ENCODE measurements around the gene TRAPPC12.
"Not testable (repeated sequence)": the region's sequence is repeated elsewhere in the genome, so short reads cannot be mapped to it uniquely, and the experiment has no call there.

Gene TRAPPC12

DNA sequence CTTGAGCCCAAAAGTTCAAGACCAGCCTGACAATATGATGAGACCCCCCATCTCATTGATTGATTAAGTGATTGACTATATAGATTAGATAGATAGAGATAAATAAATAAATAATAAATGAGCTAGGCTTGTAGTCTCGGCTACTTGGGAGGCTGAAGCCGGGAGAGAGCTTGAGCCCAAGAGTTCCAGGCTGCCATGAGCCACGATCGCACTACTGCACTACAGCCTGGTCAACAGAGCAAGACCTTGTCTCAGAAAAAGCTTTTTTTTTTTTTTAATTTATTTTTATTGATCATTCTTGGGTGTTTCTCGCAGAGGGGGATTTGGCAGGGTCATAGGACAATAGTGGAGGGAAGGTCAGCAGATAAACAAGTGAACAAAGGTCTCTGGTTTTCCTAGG, 14.3 kb upstream of the TRAPPC12 start:
- no peaks in the 10 kb centered on the region for H4K20me1 ChIP-seq (ENCODE audit: low read depth, low read length)
- no peak overlapping the region for H2AFZ ChIP-seq (ENCODE audit: low read depth, low read length, severe bottlenecking)
- H3K4me2 ChIP-seq (ENCODE audit: low read depth, low read length, poor library complexity, severe bottlenecking): no peak overlapping the region
- no peak overlapping the region for H3K9ac ChIP-seq (ENCODE audit: low read length)
- H3K9me2 ChIP-seq (replicated peaks; ENCODE audit: insufficient read depth, low read length): no peaks in the 10 kb centered on the region
- no peak overlapping the region for H3K27ac ChIP-seq (ENCODE audit: low read depth, low read length)
- no peak for TF ChIP-seq EZH2phosphoT487 (conservative IDR thresholded peaks at IDR 0.05; ENCODE audit: low read length)
- TF ChIP-seq, protein P1, sequence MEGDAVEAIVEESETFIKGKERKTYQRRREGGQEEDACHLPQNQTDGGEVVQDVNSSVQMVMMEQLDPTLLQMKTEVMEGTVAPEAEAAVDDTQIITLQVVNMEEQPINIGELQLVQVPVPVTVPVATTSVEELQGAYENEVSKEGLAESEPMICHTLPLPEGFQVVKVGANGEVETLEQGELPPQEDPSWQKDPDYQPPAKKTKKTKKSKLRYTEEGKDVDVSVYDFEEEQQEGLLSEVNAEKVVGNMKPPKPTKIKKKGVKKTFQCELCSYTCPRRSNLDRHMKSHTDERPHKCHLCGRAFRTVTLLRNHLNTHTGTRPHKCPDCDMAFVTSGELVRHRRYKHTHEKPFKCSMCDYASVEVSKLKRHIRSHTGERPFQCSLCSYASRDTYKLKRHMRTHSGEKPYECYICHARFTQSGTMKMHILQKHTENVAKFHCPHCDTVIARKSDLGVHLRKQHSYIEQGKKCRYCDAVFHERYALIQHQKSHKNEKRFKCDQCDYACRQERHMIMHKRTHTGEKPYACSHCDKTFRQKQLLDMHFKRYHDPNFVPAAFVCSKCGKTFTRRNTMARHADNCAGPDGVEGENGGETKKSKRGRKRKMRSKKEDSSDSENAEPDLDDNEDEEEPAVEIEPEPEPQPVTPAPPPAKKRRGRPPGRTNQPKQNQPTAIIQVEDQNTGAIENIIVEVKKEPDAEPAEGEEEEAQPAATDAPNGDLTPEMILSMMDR (IDR thresholded peaks at IDR 0.05; ENCODE audit: insufficient read depth, low read length, poor library complexity, severe bottlenecking): no peak
- peaks cover 81% of the 10 kb centered on the region for H3K79me2 ChIP-seq (ENCODE audit: insufficient read depth, low read length)
- H3K27me3 ChIP-seq (ENCODE audit: low read length): no peaks in the 10 kb centered on the region
- H3K36me3 ChIP-seq (ENCODE audit: low read length): no peaks in the 10 kb centered on the region
- H3K4me3 ChIP-seq (ENCODE audit: insufficient read depth, low read length, poor library complexity, severe bottlenecking): no peak overlapping the region
- no peaks in the 10 kb centered on the region for H3K9me3 ChIP-seq (ENCODE audit: insufficient read depth, low read length)
- no peaks in the 10 kb centered on the region for H3F3A ChIP-seq (ENCODE audit: insufficient read depth)

DNA sequence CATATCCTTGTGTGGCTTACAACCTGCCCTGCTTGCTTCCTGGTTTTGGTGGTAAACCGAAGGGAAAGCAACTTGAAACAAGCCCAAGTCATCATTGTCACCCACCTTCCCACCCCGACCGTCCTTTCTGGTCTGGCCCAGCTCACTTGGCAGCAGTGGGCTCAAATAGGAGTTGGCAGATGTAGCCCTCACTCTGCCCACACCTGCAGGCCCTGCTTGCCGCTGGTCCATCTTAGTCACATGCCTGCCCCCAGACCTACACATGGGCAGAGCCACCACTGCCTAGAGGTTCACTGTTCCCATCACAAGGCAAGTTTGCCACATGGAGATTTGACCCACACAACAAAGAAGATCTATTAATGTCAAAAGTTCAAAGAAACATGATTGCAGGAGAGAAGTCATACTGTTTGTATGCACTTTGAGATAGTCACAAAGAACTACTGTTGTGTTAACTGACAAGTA, 11.2 kb upstream of the TRAPPC12 start:
- no peak for TF ChIP-seq EZH2phosphoT487 (conservative IDR thresholded peaks at IDR 0.05; ENCODE audit: low read length)
- TF ChIP-seq, protein P1 (IDR thresholded peaks at IDR 0.05; ENCODE audit: insufficient read depth, low read length, poor library complexity, severe bottlenecking): no peak
- H3F3A ChIP-seq (ENCODE audit: insufficient read depth): no peaks in the 10 kb centered on the region
- H2AFZ ChIP-seq (ENCODE audit: low read depth, low read length, severe bottlenecking): no peak overlapping the region
- no peak overlapping the region for H3K27ac ChIP-seq (ENCODE audit: low read depth, low read length)
- H3K4me3 ChIP-seq (ENCODE audit: insufficient read depth, low read length, poor library complexity, severe bottlenecking): no peak overlapping the region
- H3K36me3 ChIP-seq (ENCODE audit: low read length): no peaks in the 10 kb centered on the region
- no peaks in the 10 kb centered on the region for H3K9me3 ChIP-seq (ENCODE audit: insufficient read depth, low read length)
- H3K27me3 ChIP-seq (ENCODE audit: low read length): no peaks in the 10 kb centered on the region
- H4K20me1 ChIP-seq (ENCODE audit: low read depth, low read length): no peaks in the 10 kb centered on the region
- no peaks in the 10 kb centered on the region for H3K9me2 ChIP-seq (replicated peaks; ENCODE audit: insufficient read depth, low read length)
- H3K79me2 ChIP-seq (ENCODE audit: insufficient read depth, low read length): peaks cover 57% of the 10 kb centered on the region
- H3K9ac ChIP-seq (ENCODE audit: low read length): no peak overlapping the region
- no peak overlapping the region for H3K4me2 ChIP-seq (ENCODE audit: low read depth, low read length, poor library complexity, severe bottlenecking)

DNA sequence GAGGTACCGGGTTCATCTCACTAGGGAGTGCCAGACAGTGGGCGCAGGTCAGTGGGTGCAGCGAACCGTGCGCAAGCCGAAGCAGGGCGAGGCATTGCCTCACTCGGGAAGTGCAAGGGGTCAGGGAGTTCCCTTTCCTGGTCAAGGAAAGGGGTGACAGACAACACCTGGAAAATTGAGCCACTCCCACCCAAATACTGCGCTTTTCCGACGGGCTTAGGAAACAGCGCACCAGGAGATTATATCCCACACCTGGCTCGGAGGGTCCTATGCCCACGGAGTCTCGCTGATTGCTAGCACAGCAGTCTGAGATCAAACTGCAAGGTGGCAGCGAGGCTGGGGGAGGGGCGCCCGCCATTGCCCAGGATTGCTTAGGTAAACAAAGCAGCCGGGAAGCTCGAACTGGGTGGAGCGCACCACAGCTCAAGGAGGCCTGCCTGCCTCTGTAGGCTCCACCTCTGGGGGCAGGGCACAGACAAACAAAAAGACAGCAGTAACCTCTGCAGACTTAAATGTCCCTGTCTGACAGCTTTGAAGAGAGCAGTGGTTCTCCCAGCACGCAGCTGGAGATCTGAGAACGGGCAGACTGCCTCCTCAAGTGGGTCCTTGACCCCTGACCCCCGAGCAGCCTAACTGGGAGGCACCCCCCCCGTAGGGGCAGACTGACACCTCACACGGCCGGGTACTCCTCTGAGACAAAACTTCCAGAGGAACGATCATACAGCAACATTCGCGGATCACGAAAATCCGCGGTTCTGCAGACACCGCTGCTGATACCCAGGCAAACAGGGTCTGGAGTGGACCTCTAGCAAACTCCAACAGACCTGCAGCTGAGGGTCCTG, 9.9 kb upstream of the TRAPPC12 start:
- not testable (repeated sequence) for H3K36me3 ChIP-seq (ENCODE audit: low read length); H4K20me1 ChIP-seq (ENCODE audit: low read depth, low read length); H3K9me2 ChIP-seq (replicated peaks; ENCODE audit: insufficient read depth, low read length); H3K4me3 ChIP-seq (ENCODE audit: insufficient read depth, low read length, poor library complexity, severe bottlenecking); H2AFZ ChIP-seq (ENCODE audit: low read depth, low read length, severe bottlenecking); H3F3A ChIP-seq (ENCODE audit: insufficient read depth); H3K9me3 ChIP-seq (ENCODE audit: insufficient read depth, low read length); H3K27me3 ChIP-seq (ENCODE audit: low read length); H3K4me2 ChIP-seq (ENCODE audit: low read depth, low read length, poor library complexity, severe bottlenecking); H3K9ac ChIP-seq (ENCODE audit: low read length); H3K27ac ChIP-seq (ENCODE audit: low read depth, low read length)
- peaks cover 44% of the 10 kb centered on the region for H3K79me2 ChIP-seq (ENCODE audit: insufficient read depth, low read length)

DNA sequence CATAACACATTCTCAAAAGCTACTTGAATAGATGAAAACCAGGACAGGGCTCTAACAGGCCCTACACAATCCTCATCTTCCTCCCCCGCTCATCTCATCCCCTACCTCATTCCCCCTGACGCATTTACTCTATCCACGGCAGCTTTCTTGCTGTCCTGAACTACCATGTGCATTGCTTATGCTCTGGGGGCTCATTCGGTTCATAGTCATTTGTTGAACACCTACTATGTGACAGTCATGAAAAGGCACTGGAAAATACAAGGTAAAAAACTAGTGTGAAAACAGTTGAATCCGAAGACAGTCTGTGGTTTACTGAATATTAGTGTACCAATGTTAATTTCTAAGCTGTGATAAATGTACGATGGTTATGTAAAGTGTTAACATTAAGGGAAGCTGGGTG, 2.7 kb upstream of the TRAPPC12 start:
- H3F3A ChIP-seq (ENCODE audit: insufficient read depth): no peaks in the 10 kb centered on the region; the same call in 1 of the 2 replicates
- H3K27ac ChIP-seq (ENCODE audit: low read depth, low read length): peak overlapping the region; percentile 40; the same call in 1 of the 2 replicates
- H4K20me1 ChIP-seq (ENCODE audit: low read depth, low read length): no peaks in the 10 kb centered on the region; the same call in 1 of the 2 replicates
- peak overlapping the region; percentile 78 for H3K4me3 ChIP-seq (ENCODE audit: insufficient read depth, low read length, poor library complexity, severe bottlenecking)
- H3K36me3 ChIP-seq (ENCODE audit: low read length): peaks cover 5% of the 10 kb centered on the region
- no peaks in the 10 kb centered on the region for H3K9me2 ChIP-seq (replicated peaks; ENCODE audit: insufficient read depth, low read length)
- peaks cover 44% of the 10 kb centered on the region for H3K79me2 ChIP-seq (ENCODE audit: insufficient read depth, low read length)
- no peak for TF ChIP-seq EZH2phosphoT487 (conservative IDR thresholded peaks at IDR 0.05; ENCODE audit: low read length)
- TF ChIP-seq, protein P1 (IDR thresholded peaks at IDR 0.05; ENCODE audit: insufficient read depth, low read length, poor library complexity, severe bottlenecking): no peak
- H3K4me2 ChIP-seq (ENCODE audit: low read depth, low read length, poor library complexity, severe bottlenecking): peak overlapping the region; percentile 89
- H3K9ac ChIP-seq (ENCODE audit: low read length): peak overlapping the region; percentile 76
- no peaks in the 10 kb centered on the region for H3K27me3 ChIP-seq (ENCODE audit: low read length)
- no peaks in the 10 kb centered on the region for H3K9me3 ChIP-seq (ENCODE audit: insufficient read depth, low read length)
- H2AFZ ChIP-seq (ENCODE audit: low read depth, low read length, severe bottlenecking): no peak overlapping the region

Measured in SU-DHL-6 (cell line).